Measurements from ENCODE around the gene C1orf216. TPM values are rescaled to one million over a fixed set of nuclear protein-coding genes. Genes with fewer than 3 reads are reported as not detected.
"Not testable (repeated sequence)": the region's sequence is repeated elsewhere in the genome, so short reads cannot be mapped to it uniquely, and the experiment has no call there.

Gene C1orf216
- total RNA-seq, 1 donor from 2014 or later: 10.0 TPM

GRCh38 chr1:35692317-35692716 lies 26.4 kb downstream of the C1orf216 start:
- Mint-ChIP-seq H3K36me3 (no peaks in the 10 kb centered on the region), H3K27me3 (peaks cover 42% of the 10 kb centered on the region), H3K9me3 (no peaks in the 10 kb centered on the region), H3K4me1 (ENCODE audit: unreplicated experiment) (no peaks in the 10 kb centered on the region), H3K4me3 (no peak overlapping the region), H3K27ac (no peak overlapping the region)
- DNase-seq (ENCODE audit: extremely low spot score, unreplicated experiment): no peak
- TF ChIP-seq CTCF (conservative IDR thresholded peaks at IDR 0.05): no peak

GRCh38 chr1:35691571-35692220 lies 27.0 kb downstream of the C1orf216 start:
- TF ChIP-seq CTCF (conservative IDR thresholded peaks at IDR 0.05): no peak
- Mint-ChIP-seq H3K27me3 (peaks cover 46% of the 10 kb centered on the region), H3K36me3 (no peaks in the 10 kb centered on the region), H3K4me3 (no peak overlapping the region), H3K27ac (no peak overlapping the region), H3K4me1 (ENCODE audit: unreplicated experiment) (no peaks in the 10 kb centered on the region), H3K9me3 (no peaks in the 10 kb centered on the region)
- DNase-seq (ENCODE audit: extremely low spot score, unreplicated experiment): no peak

- DNase-seq (ENCODE audit: extremely low spot score, unreplicated experiment): no peak
- no peak for TF ChIP-seq CTCF (conservative IDR thresholded peaks at IDR 0.05)
- Mint-ChIP-seq H3K36me3 (no peaks in the 10 kb centered on the region), H3K27me3 (peaks cover 49% of the 10 kb centered on the region), H3K4me3 (no peak overlapping the region), H3K4me1 (ENCODE audit: unreplicated experiment) (no peaks in the 10 kb centered on the region), H3K9me3 (no peaks in the 10 kb centered on the region), H3K27ac (no peak overlapping the region)
Observed at GRCh38 chr1:35691080-35691479, 27.6 kb downstream of the C1orf216 start.

- H3K9me3 Mint-ChIP-seq; H3K27ac Mint-ChIP-seq; H3K4me3 Mint-ChIP-seq; H3K4me1 Mint-ChIP-seq (ENCODE audit: unreplicated experiment); DNase-seq (ENCODE audit: extremely low spot score, unreplicated experiment); H3K36me3 Mint-ChIP-seq: not testable (repeated sequence)
- H3K27me3 Mint-ChIP-seq: peaks cover 48% of the 10 kb centered on the region
Observed at GRCh38 chr1:35690103-35690502, 28.6 kb downstream of the C1orf216 start.

- Mint-ChIP-seq H3K9me3 (no peaks in the 10 kb centered on the region), H3K4me1 (ENCODE audit: unreplicated experiment) (no peaks in the 10 kb centered on the region), H3K4me3 (no peak overlapping the region), H3K36me3 (no peaks in the 10 kb centered on the region), H3K27ac (no peak overlapping the region), H3K27me3 (peaks cover 63% of the 10 kb centered on the region)
- no peak for TF ChIP-seq CTCF (conservative IDR thresholded peaks at IDR 0.05)
- DNase-seq (ENCODE audit: extremely low spot score, unreplicated experiment): no peak
Observed at GRCh38 chr1:35688161-35688560, 30.5 kb downstream of the C1orf216 start.

GRCh38 chr1:35683012-35683411 lies 35.7 kb downstream of the C1orf216 start:
- peaks cover 60% of the 10 kb centered on the region for H3K27me3 Mint-ChIP-seq
- H3K4me1 Mint-ChIP-seq (ENCODE audit: unreplicated experiment): no peaks in the 10 kb centered on the region
- no peak overlapping the region for H3K4me3 Mint-ChIP-seq
- H3K9me3 Mint-ChIP-seq: no peaks in the 10 kb centered on the region
- no peak for TF ChIP-seq CTCF (conservative IDR thresholded peaks at IDR 0.05)
- no peak for DNase-seq (ENCODE audit: extremely low spot score, unreplicated experiment)
- no peaks in the 10 kb centered on the region for H3K36me3 Mint-ChIP-seq
- H3K27ac Mint-ChIP-seq: no peak overlapping the region
